NCI-H2171 treated with DMSO at 0.1 percent for 48 hours (cell line): ENCODE data around the gene C11orf52.
A peak's percentile ranks its signal among the peaks of the same experiment; 100 is the strongest.
"Not testable (repeated sequence)": the region's sequence is repeated elsewhere in the genome, so short reads cannot be mapped to it uniquely, and the experiment has no call there.

Experiments
- DNase-seq: peaks from one replicate; lab custom pipeline; 2025; lab: John Stamatoyannopoulos, UW

The C11orf52 gene, protein sequence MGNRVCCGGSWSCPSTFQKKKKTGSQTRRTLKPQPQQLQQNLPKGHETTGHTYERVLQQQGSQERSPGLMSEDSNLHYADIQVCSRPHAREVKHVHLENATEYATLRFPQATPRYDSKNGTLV

DNA sequence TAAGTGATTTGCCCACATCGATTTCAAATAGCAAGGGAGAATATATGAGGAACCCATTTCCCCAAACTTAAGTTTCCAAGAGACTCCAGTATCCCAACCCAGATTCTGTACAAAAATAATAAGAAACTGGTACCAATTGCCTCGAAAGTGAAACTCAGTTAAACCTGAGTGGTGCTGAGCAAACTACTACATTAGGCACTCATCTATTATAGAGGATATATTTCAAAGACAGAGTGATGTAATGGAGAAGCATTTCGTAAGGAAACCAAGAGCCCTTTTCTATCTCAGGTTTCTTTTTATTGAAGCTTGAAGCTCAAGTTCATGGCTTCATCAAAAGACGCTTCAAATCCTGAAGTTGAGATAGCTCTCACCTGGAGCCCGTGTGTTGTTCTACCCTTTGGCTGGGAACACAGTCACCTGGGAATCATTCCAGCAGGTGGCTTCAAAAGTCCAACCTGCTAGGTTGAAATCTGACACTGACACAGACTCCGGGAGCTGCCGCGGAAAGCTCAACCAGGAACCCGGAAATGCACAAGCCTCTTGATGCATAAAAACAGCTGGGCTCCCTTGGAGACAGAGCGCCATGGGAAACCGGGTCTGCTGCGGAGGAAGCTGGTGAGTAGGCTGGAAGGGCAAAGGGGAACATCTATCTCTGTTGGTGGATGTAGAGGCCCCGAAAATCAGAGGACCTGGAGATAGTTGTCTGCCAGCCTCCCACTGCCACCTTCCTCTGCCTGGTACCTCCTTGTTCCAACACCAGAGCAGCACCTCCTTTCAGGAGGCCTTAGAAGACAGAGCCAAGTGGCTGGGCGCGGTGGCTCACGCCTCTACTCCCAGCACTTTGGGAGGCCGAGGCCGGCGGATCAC lies at the start of gene C11orf52:
TSS of gene C11orf52 (plus strand) at position 524 of the 867 bp plus-strand sequence. CDS start at position 584, 60 bp downstream.
- DNase-seq: peak; percentile 99

DNA sequence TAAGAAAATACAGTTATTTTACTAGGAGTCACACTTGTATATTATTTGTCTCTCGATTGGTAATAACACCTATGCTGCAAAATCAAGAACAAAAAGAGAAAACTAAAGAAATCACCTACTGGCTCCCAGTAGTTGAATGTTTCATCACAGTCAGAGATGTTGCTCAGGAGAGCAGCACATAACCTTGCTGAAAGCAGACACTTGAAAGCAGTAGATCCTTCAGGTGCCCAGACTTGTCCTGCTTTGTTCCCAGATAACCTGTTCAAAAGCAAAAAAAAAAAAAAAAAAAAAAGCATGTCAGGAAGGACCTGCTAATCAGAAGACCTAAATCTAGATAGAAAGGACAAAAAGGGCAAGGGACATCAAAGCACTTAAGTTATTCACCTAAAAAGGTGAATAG lies 48.6 kb upstream of the C11orf52 start:
- peak; percentile 26 for DNase-seq

DNA sequence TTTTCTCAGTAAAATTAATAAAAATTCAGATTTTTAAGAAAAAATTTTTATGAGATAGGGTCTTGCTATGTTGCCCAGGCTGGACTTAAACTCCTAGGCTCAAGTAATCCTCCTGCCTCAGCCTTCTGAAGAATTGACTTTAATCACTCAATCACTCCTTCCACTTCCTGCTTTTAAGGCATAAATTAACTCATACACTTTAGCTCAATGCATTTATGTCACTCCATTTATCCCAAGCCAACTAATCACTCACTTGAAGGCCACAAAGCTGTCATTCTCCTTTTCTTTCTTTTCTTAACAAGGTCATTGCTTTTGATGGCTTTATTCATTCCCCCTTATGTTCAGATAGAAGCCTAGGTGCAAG lies 48.2 kb upstream of the C11orf52 start:
- no peak for DNase-seq

DNA sequence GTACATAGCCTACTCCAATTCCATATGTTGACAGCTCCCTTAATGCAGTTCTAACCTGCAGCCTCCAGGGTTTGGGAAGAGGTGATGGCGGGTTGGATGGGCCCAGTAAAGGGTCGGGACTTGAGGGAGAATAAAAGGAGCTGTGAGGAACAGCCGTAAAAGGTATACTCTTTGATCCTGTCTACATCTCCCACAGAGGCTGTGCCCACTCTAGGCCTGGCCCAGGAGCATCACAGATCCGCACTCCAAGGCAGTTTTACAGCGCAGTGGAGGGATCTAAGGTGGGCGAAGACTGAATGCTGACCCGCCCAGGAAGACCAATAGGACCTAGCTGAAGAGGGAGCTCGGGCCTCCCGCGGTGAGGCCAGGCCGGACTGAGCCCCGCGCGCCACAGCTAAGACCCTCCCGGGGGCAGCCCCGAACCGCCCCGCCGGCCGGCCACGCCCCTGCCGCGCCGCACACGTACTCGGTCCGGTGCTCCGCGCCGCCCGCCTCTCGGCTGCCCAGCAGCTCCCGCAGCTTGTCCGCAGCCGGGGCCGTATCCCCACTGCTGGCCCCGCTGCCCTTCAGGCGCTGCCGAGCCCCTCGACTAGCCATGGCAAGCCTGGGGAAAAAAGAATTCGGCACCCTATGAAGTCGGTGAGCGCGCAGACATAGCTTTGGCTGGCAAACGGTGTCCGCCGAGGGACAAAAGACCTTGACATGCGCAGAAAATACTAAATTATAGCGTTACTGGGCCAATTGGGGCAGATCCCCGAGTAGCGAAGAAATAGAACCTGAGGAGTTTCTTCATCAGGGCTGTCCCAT lies 47.6 kb upstream of the C11orf52 start, which contains the start of gene ALG9:
TSS of gene ALG9 (minus strand) at position 696 of the 807 bp plus-strand sequence. CDS start at position 597, 99 bp downstream.
- peak; percentile 70 for DNase-seq

DNA sequence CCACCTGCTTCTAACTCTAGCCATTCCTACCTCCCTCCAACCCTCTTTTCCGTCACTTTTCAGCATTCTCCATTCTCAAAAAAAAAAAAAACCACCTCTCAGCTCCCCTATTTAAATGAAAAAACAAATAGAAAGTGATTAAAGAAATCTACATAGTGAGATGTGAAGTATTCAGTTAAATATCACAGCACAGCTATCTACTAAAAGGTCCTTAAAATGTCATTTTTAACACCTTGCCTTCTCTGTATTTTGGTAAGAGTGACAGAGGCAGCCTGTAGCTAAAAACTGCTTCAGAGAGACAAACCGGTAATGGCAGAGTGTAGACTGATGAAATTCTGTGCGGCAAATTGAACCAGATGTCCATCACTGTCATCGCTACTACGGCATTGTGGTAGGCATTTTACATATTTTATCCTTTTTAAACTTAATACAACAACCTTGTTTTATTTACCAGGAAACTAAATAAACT lies 47.0 kb upstream of the C11orf52 start:
- DNase-seq: no peak

DNA sequence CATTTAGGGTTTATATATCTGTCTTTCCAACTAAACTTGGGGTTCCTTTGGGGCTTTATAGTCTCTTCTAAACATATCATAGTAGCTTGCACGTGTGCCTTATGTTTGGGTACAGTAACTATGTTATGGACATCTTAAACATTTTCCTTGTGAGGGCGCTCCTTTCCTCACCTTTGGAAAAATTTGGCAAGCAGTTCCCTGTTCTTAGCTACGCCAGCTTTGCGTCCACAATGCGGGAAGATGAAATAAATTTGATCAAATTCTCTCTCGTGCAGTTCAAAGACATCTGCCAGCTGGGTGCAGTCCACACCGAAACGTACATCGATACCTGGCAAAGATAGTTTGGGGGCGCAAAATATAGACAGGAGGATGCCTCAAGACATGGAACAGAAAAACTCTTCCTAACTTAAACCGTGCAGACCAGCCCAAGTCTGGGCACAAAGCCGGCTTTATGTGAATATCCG lies 40.3 kb upstream of the C11orf52 start:
- DNase-seq: no peak

DNA sequence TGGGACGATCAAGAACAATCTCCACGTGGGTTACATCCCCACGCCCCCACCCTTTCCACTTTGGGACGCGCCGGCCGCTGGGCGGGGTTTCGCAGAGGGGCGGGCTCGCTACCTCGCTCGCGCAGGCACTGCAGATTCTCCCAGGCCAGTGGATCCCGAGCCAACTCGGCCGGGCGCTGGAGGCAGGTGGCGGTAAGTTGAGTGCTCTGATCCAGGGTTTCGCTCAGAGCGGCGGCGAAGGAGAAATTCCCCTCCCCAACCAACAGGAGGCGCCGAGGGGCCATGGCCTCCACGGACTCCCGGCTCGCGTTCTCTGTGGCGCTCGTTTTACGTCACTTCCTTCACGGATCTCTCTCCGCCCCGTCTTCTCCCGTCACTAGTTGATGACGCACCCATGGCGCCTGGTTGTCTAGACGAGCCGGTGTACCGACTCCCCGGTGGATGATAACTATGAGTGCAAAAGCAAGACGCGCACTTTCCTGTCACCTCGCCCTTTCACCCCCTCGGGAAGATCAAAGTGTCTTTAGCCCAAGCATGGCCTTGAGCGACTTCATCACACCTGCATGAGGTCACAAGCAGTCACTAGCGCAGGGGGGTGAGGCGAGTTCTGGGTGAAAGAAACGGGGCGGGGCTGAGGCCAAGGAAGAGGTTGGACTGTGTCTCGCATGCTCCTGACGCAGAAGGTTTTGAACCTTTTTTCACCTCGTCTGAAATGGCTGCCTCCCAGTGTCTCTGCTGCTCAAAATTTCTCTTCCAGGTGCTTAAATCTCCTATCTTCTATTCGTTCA lies 39.7 kb upstream of the C11orf52 start, which contains the start of the genes CFAP68 and FDXACB1:
TSS of gene CFAP68 (plus strand) at position 693 of the 788 bp plus-strand sequence. CDS start at position 713, 20 bp downstream.
TSS of gene FDXACB1 (minus strand) at position 317 of the 788 bp plus-strand sequence. CDS start at position 284, 33 bp downstream.
- peak; percentile 99 for DNase-seq

DNA sequence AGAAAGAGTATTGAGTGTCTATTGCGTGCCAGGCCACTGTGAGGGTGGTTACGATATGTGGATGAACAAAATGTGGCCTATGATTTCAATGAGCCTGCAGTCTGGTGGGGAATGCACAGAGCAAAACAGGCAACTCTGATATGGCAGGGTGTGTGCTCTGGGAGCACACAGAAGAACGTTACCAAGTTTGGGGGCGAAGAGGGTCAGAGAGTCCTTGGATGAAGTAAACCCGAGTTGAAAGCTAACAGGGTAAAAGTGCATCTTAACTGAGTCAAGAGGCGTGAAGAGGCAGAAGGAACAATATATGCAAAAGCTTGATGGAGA lies 39.1 kb upstream of the C11orf52 start:
- DNase-seq: no peak

DNA sequence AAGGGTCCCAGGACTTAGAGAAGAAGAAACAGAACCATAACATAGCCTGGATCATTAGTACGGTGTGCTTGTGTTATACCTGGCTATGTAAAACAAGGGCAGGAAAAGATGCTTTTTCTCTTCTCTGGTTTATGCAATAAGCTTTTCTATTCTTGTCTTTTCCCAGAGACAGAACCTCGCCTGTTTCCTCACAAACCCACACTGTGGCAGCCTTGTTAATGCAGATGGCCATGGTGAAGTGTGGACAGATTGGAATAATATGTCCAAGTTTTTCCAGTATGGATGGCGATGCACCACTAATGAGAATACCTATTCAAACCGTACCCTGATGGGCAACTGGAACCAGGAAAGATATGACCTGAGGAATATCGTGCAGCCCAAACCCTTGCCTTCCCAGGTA lies 36.5 kb upstream of the C11orf52 start:
- no peak for DNase-seq

DNA sequence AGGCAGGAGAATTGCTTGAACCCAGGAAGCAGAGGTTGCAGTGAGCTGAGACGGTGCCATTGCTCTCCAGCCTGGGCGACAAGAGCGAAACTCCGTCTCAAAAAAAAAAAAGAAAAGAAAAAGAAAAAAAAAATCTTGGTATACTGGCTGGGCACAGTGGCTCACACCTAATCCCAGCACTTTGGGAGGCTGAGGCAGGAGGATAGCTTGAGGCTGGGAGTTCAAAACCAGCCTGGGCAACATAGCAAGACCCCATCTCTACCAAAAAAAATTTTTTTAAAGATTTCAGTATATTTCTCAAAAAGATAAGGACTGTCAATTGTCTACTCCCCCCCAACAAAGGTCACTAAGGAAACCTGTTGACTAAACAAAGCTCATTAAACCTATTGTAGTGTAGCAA lies 33.7 kb upstream of the C11orf52 start:
- not testable (repeated sequence) for DNase-seq

DNA sequence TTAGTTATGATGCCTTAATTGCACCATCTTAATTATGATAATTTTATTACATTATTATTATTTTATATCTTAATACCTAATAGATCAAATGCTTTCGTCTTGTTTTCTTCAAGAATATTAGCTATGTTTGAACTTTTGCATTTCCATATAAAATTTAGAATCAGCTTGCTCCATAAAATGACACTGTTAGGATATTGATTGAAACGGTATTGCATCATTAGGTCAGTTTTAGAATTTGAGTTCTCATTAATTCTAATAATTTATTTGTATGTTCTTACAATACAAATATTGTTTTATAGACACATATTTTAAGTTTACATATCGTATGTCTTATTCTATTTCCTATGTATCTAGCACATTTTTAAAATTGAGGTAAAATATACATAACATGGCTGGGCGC lies 32.7 kb upstream of the C11orf52 start:
- DNase-seq: no peak

DNA sequence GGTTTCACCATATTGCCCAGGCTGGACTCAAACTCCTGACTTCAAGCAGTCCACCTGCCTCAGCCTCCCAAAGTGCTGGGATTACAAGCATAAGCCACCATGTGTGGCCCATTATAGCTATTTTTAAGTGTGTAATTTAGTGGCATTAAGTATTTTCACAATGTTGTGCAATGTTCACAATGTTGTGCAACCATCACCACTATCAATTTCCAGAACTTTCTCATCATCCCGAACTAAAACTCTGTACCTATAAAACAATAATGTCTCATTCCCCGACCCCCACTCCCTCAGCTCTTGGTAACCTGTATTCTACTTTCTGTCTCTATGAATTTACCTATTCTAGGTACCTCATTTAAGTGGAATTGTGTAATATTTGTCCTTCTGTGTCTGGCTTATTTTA lies 31.9 kb upstream of the C11orf52 start:
- no peak for DNase-seq

DNA sequence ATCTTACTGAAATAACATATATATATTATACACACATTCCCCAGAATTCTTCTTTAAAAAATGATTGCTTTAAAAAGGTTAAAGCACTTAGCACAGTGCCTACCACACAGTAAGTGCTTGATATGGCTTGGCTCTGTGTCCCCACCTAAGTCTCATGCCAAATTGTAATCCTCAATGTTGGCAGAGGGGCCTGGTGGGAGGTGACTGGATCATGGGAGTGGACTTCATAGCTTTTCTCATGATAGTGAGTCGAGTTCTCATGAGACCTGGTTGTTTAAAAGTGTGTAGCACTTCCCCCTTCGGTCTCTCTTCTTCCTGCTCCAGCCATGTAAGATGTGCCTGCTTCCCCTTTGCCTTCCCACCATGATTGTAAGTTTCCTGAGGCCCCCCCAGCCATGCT lies 13.3 kb upstream of the C11orf52 start:
- DNase-seq: no peak

DNA sequence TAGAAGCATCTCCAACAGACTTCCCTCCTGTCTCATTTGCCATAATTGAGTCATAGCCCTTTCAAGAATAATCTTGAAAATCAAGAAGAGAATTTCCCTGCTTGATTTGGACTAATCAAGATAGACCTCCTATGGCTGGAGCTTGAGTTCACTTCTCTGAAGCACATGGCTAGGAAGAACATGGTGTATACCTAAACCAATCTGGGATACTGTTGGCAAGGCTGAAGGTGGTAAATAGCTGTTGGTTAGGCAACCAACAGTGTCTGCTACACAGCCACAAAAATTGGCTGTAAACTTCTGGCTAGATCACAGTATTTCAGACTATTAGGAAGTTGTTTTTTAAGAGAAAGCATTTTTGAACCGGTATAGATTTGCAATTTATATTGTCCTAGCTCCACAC lies 12.0 kb upstream of the C11orf52 start:
- DNase-seq: no peak

DNA sequence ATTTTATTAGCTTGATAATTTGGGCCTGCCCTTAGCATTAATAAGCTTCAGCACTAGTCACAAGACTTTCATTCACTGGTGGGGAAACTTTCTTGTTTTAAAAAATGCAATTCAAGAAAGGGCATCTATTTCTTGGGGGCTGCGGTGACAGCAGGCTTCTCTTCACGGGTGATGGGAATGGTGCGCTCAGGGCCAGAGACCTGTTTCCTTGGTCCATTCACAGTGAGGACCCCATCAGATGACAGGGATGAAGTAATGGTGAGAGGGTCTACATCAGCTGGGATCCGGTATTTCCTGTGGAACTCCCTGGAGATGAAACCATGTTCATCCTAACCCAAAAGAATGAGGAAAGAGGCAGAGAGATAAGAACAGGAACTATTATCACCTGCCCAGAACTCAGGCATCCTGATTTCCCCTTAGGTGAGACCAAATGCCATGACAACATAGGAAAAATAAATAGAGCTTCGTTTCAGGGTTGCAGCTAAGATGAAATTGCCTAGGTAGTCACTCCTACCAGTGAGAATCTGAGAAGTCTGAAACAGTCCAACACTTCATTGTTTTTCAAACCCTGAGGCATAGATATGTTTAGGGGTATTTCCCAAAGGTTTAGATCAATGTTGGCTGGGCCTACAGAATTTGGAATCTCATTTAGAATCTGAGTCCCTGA lies 9.9 kb upstream of the C11orf52 start:
- DNase-seq: no peak

DNA sequence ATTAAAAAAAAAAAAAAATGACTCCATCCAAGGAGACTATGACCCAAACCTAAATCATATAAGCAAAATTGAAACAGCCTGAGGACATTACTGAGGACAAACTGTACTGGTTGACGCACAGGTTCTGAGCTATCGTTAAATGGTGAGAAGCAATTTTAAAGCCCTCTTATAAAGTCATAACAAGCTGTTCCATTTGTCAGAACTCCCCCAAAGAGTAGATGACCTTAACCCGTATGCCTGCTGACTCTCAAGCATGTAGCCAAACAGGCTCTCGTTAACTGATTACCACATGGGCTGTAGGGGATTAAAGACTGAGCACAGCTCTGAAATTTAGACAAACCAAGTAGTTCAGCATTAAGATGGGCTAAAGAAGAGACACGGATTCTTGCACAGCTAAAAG lies 9.3 kb upstream of the C11orf52 start:
- no peak for DNase-seq

DNA sequence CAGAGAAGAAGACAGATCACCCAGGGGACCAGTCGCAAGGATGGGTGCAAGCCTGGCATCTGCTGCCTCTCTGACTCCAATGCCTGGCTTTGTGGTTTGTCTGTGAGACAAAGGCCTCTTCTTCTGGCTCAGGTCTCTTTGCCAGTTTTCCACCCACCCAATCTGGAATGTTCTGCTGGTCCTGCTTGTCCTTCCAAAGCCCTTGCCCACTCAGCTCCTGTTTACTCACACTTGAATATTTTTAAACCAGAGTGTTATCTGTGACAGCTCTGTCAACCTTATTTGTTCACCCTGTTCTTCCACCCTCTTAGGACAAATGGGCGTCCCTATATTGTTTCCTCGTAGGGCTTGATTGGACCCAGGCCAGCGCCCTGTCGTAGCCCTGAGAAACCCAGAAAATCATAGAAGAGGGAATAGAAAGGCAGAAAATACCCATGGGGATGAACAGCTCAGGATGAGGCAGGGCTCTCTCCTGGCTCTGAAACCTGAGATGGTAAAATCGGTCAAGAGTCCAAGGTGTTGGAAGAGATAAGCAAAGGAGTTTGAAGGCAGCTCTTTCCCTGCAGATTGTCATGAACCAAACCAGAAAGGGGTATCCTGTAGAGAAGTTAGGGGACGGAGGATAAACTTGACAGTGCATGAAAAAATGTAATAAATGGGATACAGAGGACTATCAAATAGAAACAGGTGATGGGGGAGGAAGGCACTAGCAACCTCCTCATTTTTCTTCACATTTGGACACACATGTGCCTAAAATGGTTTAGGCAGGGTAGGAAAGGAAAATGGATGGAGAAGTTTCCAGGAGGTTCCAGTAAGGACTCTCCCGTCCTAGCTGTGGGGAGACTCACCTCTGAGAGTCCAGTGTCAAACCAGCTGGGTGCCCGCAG lies 7.8 kb upstream of the C11orf52 start:
- DNase-seq: no peak

DNA sequence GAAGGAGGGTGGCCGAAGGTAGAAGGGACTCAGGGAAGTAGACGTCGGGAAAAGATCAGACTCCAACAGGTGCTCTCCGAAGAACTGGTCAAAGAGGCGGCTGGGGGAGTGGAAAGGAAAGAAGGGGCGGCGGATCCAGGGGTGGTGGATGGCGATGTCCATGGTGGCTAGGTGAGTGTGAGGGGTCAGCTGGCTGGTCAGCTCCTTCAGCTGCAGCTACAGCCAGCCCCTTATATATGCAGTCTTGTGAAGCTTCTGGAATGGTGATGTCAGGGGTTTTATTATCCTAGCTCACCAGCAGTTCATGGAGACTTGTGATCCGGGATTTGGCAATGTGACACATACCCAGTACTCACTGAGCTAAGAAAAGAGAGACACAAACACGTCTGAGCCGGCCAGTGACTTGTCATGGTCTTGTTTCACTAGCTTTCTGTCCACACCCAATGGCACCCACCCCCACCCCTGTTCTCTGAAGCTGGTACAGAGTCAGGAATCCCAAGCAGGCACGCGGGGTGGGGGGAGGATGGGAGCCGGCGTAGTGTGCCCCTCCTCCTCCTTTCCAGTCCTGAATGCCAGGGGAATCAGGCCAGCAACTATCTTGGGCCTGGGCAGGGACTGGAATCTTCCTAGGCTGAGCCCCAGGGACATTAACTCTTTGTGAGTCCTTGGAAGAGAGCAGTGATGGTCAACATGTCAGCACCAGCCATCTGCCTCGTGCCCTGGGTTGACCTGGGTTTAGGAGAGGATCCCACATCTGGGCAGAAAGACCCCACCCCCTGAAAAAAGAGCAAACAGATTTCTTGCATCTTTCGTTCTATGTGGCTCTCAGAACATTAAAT lies 6.9 kb upstream of the C11orf52 start, which contains the start of gene CRYAB:
TSS of gene CRYAB (minus strand) at position 208 of the 839 bp plus-strand sequence. CDS start at position 162, 46 bp downstream.
- no peak for DNase-seq

DNA sequence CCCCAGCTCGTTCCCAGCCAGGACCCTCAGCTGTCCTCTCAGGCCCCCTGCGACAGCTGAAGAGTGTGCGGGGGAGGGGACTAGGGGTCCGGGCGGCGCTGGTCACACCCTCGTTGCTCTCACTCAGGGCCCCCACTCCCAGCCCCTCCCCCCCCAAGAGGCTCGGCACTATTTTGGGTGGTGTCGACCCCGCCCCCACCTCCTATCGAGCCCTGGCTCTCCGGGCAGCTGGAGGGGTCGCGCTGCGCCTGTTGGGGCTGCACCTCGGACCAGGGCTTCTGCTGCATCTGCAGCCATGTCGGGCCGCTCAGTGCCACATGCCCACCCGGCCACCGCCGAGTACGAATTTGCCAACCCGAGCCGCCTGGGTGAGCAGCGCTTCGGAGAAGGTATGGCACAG lies 6.2 kb upstream of the C11orf52 start, which contains the start of gene HSPB2:
TSS of gene HSPB2 (plus strand) at position 200 of the 400 bp plus-strand sequence. CDS start at position 296, 96 bp downstream.
- DNase-seq: no peak
